Activated gamma-delta T cell treated with anti-CD3 and anti-CD28 coated beads, Interleukin-2, amount 50 U/mL, for 16 hours (primary cell): ENCODE data around the gene MMP24OS.

Experiments
- DNase-seq: peaks from one replicate; pipeline ENCODE4 v3.0.0-alpha.2; 2020; ENCODE audit warnings: low read depth

The MMP24OS gene

GRCh38 chr20:35291654-35292503 is 14.0 kb upstream of the MMP24OS start, which contains the start of gene FAM83C:
Gene FAM83C, minus strand, starts transcription at chr20:35292425. Its CDS starts 121 bp downstream, at chr20:35292304.
- DNase-seq = no peak

GRCh38 chr20:35290887-35291417 is 13.0 kb upstream of the MMP24OS start:
- no peak for DNase-seq

GRCh38 chr20:35290186-35290886 is 12.4 kb upstream of the MMP24OS start:
- DNase-seq = no peak

- no peak for DNase-seq
Observed at GRCh38 chr20:35288325-35289060, 10.6 kb upstream of the MMP24OS start.

- no peak for DNase-seq
Observed at GRCh38 chr20:35287509-35288324, 9.8 kb upstream of the MMP24OS start.

GRCh38 chr20:35286899-35287508 is 9.1 kb upstream of the MMP24OS start:
- no peak for DNase-seq

GRCh38 chr20:35286077-35286898 is 8.4 kb upstream of the MMP24OS start:
- no peak for DNase-seq

- no peak for DNase-seq
Observed at GRCh38 chr20:35285806-35286076, 7.8 kb upstream of the MMP24OS start.

- no peak for DNase-seq
Observed at GRCh38 chr20:35284992-35285805, 7.3 kb upstream of the MMP24OS start.

GRCh38 chr20:35284267-35284991 is 6.5 kb upstream of the MMP24OS start, which contains the start of gene EIF6:
Gene EIF6, minus strand, starts transcription at chr20:35284772. Its CDS starts 285 bp downstream, at chr20:35284487.
- DNase-seq = peak; percentile 62

- no peak for DNase-seq
Observed at GRCh38 chr20:35283441-35284266, 5.7 kb upstream of the MMP24OS start.

- DNase-seq = no peak
Observed at GRCh38 chr20:35281506-35282101, 3.7 kb upstream of the MMP24OS start.

- DNase-seq = no peak
Observed at GRCh38 chr20:35280523-35280922, 2.6 kb upstream of the MMP24OS start.

GRCh38 chr20:35279533-35280174 is 1.7 kb upstream of the MMP24OS start:
- DNase-seq = no peak

GRCh38 chr20:35279040-35279439 is 1.1 kb upstream of the MMP24OS start:
- DNase-seq = no peak

- DNase-seq = no peak
Observed at GRCh38 chr20:35277127-35277526, 795 bp downstream of the MMP24OS start.

GRCh38 chr20:35276408-35276807 is 1.5 kb downstream of the MMP24OS start:
- no peak for DNase-seq
